ENCODE measurements around the gene PRKAR2A. TPM values are rescaled to one million over a fixed set of nuclear protein-coding genes. Genes with fewer than 3 reads are reported as not detected.
A peak's percentile ranks its signal among the peaks of the same experiment; 100 is the strongest.
"Not testable (repeated sequence)": the region's sequence is repeated elsewhere in the genome, so short reads cannot be mapped to it uniquely, and the experiment has no call there.

PRKAR2A gene
- total RNA-seq, 1 donor = 47.4 TPM

GRCh38 chr3:48782046-48782445, 65.6 kb downstream of the PRKAR2A start:
- H3K27me3 ChIP-seq (ENCODE audit: insufficient read depth, low read length) = no peaks in the 10 kb centered on the region
- no peak overlapping the region for H3K27ac ChIP-seq (ENCODE audit: low read depth, low read length)
- H3K4me2 ChIP-seq (ENCODE audit: insufficient read depth, low read length) = no peak overlapping the region
- no peaks in the 10 kb centered on the region for H3K79me2 ChIP-seq (ENCODE audit: insufficient read depth, low read length)
- no peak overlapping the region for H2AFZ ChIP-seq (ENCODE audit: low read length)
- H3K4me3 ChIP-seq (ENCODE audit: insufficient read depth, low read length) = no peak overlapping the region
- no peak for DNase-seq (ENCODE audit: insufficient read length, low spot score, missing footprints)
- H3K36me3 ChIP-seq (ENCODE audit: insufficient read depth, low read length) = peaks cover 16% of the 10 kb centered on the region
- peaks cover 11% of the 10 kb centered on the region for H3K4me1 ChIP-seq (ENCODE audit: insufficient read depth, low read length)
- H3K9me3 ChIP-seq (ENCODE audit: low read depth, low read length) = no peaks in the 10 kb centered on the region
- no peak for TF ChIP-seq CTCF (IDR thresholded peaks at IDR 0.05; ENCODE audit: extremely low read depth, low read depth, low read length)
- no peaks in the 10 kb centered on the region for H4K20me1 ChIP-seq (ENCODE audit: insufficient read depth, low read length)

GRCh38 chr3:48778565-48778964, 69.1 kb downstream of the PRKAR2A start:
- not testable (repeated sequence) for H3K9me3 ChIP-seq (ENCODE audit: low read depth, low read length); H3K4me3 ChIP-seq (ENCODE audit: insufficient read depth, low read length); DNase-seq (ENCODE audit: insufficient read length, low spot score, missing footprints); H3K27ac ChIP-seq (ENCODE audit: low read depth, low read length); H4K20me1 ChIP-seq (ENCODE audit: insufficient read depth, low read length); H3K27me3 ChIP-seq (ENCODE audit: insufficient read depth, low read length); H3K4me1 ChIP-seq (ENCODE audit: insufficient read depth, low read length); H3K4me2 ChIP-seq (ENCODE audit: insufficient read depth, low read length); H3K79me2 ChIP-seq (ENCODE audit: insufficient read depth, low read length); H2AFZ ChIP-seq (ENCODE audit: low read length)
- H3K36me3 ChIP-seq (ENCODE audit: insufficient read depth, low read length) = peaks cover 24% of the 10 kb centered on the region

- H3K79me2 ChIP-seq (ENCODE audit: insufficient read depth, low read length) = no peaks in the 10 kb centered on the region
- peaks cover 24% of the 10 kb centered on the region for H3K36me3 ChIP-seq (ENCODE audit: insufficient read depth, low read length)
- no peak overlapping the region for H3K4me2 ChIP-seq (ENCODE audit: insufficient read depth, low read length)
- H4K20me1 ChIP-seq (ENCODE audit: insufficient read depth, low read length) = no peaks in the 10 kb centered on the region
- no peak for DNase-seq (ENCODE audit: insufficient read length, low spot score, missing footprints)
- no peak overlapping the region for H2AFZ ChIP-seq (ENCODE audit: low read length)
- H3K27me3 ChIP-seq (ENCODE audit: insufficient read depth, low read length) = no peaks in the 10 kb centered on the region
- no peaks in the 10 kb centered on the region for H3K9me3 ChIP-seq (ENCODE audit: low read depth, low read length)
- no peak overlapping the region for H3K4me3 ChIP-seq (ENCODE audit: insufficient read depth, low read length)
- TF ChIP-seq CTCF (IDR thresholded peaks at IDR 0.05; ENCODE audit: extremely low read depth, low read depth, low read length) = no peak
- H3K27ac ChIP-seq (ENCODE audit: low read depth, low read length) = no peak overlapping the region
- H3K4me1 ChIP-seq (ENCODE audit: insufficient read depth, low read length) = no peaks in the 10 kb centered on the region
These were observed 70.8 kb downstream of the PRKAR2A start for GRCh38 chr3:48776854-48777253.

GRCh38 chr3:48770192-48770502, 77.5 kb downstream of the PRKAR2A start:
- DNase-seq (ENCODE audit: insufficient read length, low spot score, missing footprints) = no peak
- H4K20me1 ChIP-seq (ENCODE audit: insufficient read depth, low read length) = no peaks in the 10 kb centered on the region
- H3K4me3 ChIP-seq (ENCODE audit: insufficient read depth, low read length) = no peak overlapping the region
- H2AFZ ChIP-seq (ENCODE audit: low read length) = no peak overlapping the region
- peaks cover 40% of the 10 kb centered on the region for H3K36me3 ChIP-seq (ENCODE audit: insufficient read depth, low read length)
- H3K4me2 ChIP-seq (ENCODE audit: insufficient read depth, low read length) = no peak overlapping the region
- no peaks in the 10 kb centered on the region for H3K27me3 ChIP-seq (ENCODE audit: insufficient read depth, low read length)
- no peaks in the 10 kb centered on the region for H3K79me2 ChIP-seq (ENCODE audit: insufficient read depth, low read length)
- no peak for TF ChIP-seq CTCF (IDR thresholded peaks at IDR 0.05; ENCODE audit: extremely low read depth, low read depth, low read length)
- H3K27ac ChIP-seq (ENCODE audit: low read depth, low read length) = no peak overlapping the region
- no peaks in the 10 kb centered on the region for H3K9me3 ChIP-seq (ENCODE audit: low read depth, low read length)
- no peaks in the 10 kb centered on the region for H3K4me1 ChIP-seq (ENCODE audit: insufficient read depth, low read length)

GRCh38 chr3:48765376-48765775, 82.3 kb downstream of the PRKAR2A start:
- peaks cover 39% of the 10 kb centered on the region for H3K36me3 ChIP-seq (ENCODE audit: insufficient read depth, low read length)
- no peaks in the 10 kb centered on the region for H3K9me3 ChIP-seq (ENCODE audit: low read depth, low read length)
- TF ChIP-seq CTCF (IDR thresholded peaks at IDR 0.05; ENCODE audit: extremely low read depth, low read depth, low read length) = peak; percentile 8
- no peaks in the 10 kb centered on the region for H3K79me2 ChIP-seq (ENCODE audit: insufficient read depth, low read length)
- no peaks in the 10 kb centered on the region for H3K27me3 ChIP-seq (ENCODE audit: insufficient read depth, low read length)
- DNase-seq (ENCODE audit: insufficient read length, low spot score, missing footprints) = no peak
- H2AFZ ChIP-seq (ENCODE audit: low read length) = no peak overlapping the region
- no peak overlapping the region for H3K4me3 ChIP-seq (ENCODE audit: insufficient read depth, low read length)
- H4K20me1 ChIP-seq (ENCODE audit: insufficient read depth, low read length) = no peaks in the 10 kb centered on the region
- no peaks in the 10 kb centered on the region for H3K4me1 ChIP-seq (ENCODE audit: insufficient read depth, low read length)
- no peak overlapping the region for H3K4me2 ChIP-seq (ENCODE audit: insufficient read depth, low read length)
- H3K27ac ChIP-seq (ENCODE audit: low read depth, low read length) = no peak overlapping the region

Measured in osteoblast (primary cell).